Ascending aorta (tissue), 2 donors: ENCODE data around the gene IGFBP4. TPM values are rescaled to one million over a fixed set of nuclear protein-coding genes. Genes with fewer than 3 reads are reported as not detected.

ENCODE experiments used
- DNase-seq, 2 donors: peaks; one replicate each; pipeline ENCODE4 v3.0.0-alpha.2; 2019; ENCODE audit warnings: low spot score in 2 of 2
- H3K27ac ChIP-seq, 2 donors: fragments of 200-600 bp; sonication (generic); one replicate each; pipeline ENCODE4 v1.5.1; 2016 to 2017; ENCODE audit warnings: mild to moderate bottlenecking in 1 of 2
- H3K27me3 ChIP-seq: fragments of 200-600 bp; sonication (generic); one replicate; pipeline ENCODE4 v1.5.1; 2017
- H3K36me3 ChIP-seq, 2 donors: fragments of 200-600 bp; sonication (generic); one replicate each; pipeline ENCODE4 v1.5.1; 2016
- H3K4me1 ChIP-seq, 2 donors: fragments of 200-600 bp; sonication (generic); one replicate each; pipeline ENCODE4 v1.5.1; 2016 to 2017; ENCODE audit warnings: mild to moderate bottlenecking in 1 of 2
- H3K4me3 ChIP-seq, 2 donors: fragments of 200-600 bp; sonication (generic); one replicate each; pipeline ENCODE4 v1.5.1; 2016 to 2017; ENCODE audit warnings: mild to moderate bottlenecking in 1 of 2
- H3K9me3 ChIP-seq, 2 donors: fragments of 200-600 bp; sonication (generic); one replicate each; pipeline ENCODE4 v1.5.1; 2016
- intact Hi-C: fragments of 100-400 bp; cut with DNase I; formaldehyde crosslinking; loops from one replicate; pipeline ENCODE4 v1.15.1; 2023
- total RNA-seq: library from RNA; depleted of rRNA; stranded (reverse); fragments of >200 nt; gene quantifications from one replicate; pipeline ENCODE4 v1.1.0, GENCODE V29; 2016
- TF ChIP-seq, protein P1 (sequence below), 3 experiments: fragments of 200-600 bp in 2 of 3; fragments of 450-650 bp in 1 of 3; sonication (generic) in 2 of 3; IDR thresholded peaks; one replicate each; pipeline ENCODE4 v1.5.1; 2016 to 2019; ENCODE audit warnings: antibody characterized with exemption in 3 of 3, mild to moderate bottlenecking in 1 of 3, moderate library complexity in 1 of 3

Gene IGFBP4
- total RNA-seq, 1 donor from 2014 or later: 1,295 TPM

DNA sequence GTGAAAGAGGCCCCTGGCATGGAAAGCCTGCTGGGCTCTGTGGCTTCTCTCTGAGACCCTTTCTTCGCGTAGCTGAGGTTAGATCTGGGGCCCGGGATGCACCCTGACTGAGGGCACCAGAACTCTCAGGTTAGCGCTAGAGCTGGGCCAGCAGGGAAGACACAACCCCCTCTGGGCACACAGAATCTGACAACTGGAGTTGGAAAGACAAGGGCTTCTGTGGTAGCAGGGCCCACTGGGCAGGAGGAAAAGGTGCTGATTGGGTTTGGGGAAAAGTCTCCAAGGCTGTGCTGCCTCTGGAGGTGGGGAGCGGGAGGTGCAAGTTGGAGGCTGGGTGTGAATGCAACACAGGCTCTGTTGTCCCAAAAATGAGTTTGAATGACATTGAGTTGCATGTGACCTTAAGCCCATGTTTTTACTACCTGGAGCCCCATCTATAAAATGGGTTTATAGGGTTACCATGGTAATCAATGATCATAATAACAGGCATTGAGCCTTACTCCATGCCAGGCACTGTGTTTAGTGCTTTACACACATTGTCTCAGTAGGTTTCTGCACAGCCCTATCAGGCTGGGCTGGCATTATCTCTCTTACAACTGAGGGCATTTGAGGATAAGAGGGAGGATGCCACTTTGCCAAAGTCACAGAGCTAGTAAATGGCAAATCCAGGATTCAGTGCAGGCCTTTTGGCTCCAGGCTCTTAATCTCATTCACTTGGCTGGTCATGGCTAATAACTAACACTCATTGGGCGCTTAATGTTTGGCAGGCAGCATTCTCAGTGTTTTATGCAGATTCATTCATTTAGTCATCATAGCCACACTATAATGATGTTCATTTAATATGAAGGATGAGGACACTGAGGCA lies 9.5 kb upstream of the IGFBP4 start:
- intact Hi-C loops: no loop called here
- Histone ChIP-seq H3K36me3 (no peaks in the 10 kb centered on the region), H3K4me3 (no peak overlapping the region), H3K27me3 (no peaks in the 10 kb centered on the region), H3K4me1 (no peaks in the 10 kb centered on the region), H3K27ac (no peak overlapping the region), H3K9me3 (no peaks in the 10 kb centered on the region)
- TF ChIP-seq, protein P1, sequence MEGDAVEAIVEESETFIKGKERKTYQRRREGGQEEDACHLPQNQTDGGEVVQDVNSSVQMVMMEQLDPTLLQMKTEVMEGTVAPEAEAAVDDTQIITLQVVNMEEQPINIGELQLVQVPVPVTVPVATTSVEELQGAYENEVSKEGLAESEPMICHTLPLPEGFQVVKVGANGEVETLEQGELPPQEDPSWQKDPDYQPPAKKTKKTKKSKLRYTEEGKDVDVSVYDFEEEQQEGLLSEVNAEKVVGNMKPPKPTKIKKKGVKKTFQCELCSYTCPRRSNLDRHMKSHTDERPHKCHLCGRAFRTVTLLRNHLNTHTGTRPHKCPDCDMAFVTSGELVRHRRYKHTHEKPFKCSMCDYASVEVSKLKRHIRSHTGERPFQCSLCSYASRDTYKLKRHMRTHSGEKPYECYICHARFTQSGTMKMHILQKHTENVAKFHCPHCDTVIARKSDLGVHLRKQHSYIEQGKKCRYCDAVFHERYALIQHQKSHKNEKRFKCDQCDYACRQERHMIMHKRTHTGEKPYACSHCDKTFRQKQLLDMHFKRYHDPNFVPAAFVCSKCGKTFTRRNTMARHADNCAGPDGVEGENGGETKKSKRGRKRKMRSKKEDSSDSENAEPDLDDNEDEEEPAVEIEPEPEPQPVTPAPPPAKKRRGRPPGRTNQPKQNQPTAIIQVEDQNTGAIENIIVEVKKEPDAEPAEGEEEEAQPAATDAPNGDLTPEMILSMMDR (IDR thresholded peaks at IDR 0.05): peak in 2 of 3 experiments; percentile 28 to 45
- peak in 1 of 2 donors; percentile 55 for DNase-seq

DNA sequence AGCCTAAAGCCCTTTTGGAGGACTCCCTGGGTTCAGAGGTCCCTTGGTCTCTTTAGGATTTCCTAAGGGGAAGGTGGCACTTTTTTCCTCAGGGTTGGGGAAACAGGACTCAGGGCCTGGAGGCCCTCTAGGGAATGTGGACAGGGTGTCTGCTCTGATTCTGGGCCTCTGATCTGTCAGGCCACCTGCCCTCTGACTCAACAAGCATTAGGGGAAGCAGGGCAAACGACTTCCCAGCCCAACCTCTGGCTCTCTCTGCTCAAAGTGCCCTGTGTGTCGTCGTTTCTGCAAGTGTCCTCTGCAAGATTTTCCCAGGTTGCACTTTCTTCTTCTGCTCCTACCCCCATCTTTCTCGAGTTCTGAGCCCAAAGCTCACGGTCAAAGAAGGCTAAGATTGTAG lies 6.6 kb upstream of the IGFBP4 start:
- intact Hi-C loops: loop anchor here (5.0 kb wide), 1 partner anchor 39 kb away; no protein-coding TSS in a partner anchor
- Histone ChIP-seq H3K4me3 (no peak overlapping the region), H3K4me1 (no peaks in the 10 kb centered on the region), H3K27ac (no peak overlapping the region), H3K27me3 (no peaks in the 10 kb centered on the region), H3K9me3 (no peaks in the 10 kb centered on the region), H3K36me3 (no peaks in the 10 kb centered on the region)
- TF ChIP-seq, protein P1 (IDR thresholded peaks at IDR 0.05): no peak
- DNase-seq: no peak

DNA sequence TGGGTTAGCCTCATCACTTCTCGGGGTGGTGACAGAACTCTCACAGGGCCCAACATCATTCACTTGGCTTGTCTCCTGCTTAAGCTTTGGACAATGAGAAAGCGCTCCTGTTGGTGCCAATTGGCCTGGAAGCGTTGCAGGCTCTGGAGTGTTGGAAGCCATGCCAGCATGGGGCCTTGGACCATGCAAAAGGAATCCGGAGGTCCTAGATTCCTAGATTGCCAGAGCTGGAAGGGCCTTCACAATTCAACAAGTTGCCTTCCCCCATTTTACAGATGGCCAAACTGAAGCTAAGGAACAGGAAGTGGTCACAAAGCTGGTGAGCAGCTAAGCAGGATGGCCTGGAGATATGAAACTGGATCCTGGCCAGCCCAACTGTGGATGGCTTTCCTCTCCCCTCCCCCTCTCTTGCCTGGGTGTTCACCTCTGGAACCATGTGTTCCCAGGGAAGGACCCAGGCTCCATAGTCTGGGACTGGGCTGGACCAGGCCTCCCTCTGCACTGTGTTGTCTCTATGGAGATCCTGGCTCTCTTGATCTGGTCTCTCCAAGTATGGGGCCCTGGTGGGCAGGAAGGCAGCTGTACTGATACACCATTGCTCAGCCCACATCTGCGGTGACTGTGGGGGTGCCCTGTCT lies 6.0 kb upstream of the IGFBP4 start:
- H3K4me3 ChIP-seq: no peak overlapping the region
- H3K27ac ChIP-seq: no peak overlapping the region
- H3K27me3 ChIP-seq: no peaks in the 10 kb centered on the region
- H3K9me3 ChIP-seq: no peaks in the 10 kb centered on the region
- peaks cover 0 to under 1% of the 10 kb centered on the region in 2 donors for H3K4me1 ChIP-seq
- no peaks in the 10 kb centered on the region for H3K36me3 ChIP-seq
- TF ChIP-seq, protein P1 (IDR thresholded peaks at IDR 0.05): no peak
- intact Hi-C loops: loop anchor here (5.0 kb wide), 1 partner anchor 40 kb away; no protein-coding TSS in a partner anchor
- DNase-seq: no peak

DNA sequence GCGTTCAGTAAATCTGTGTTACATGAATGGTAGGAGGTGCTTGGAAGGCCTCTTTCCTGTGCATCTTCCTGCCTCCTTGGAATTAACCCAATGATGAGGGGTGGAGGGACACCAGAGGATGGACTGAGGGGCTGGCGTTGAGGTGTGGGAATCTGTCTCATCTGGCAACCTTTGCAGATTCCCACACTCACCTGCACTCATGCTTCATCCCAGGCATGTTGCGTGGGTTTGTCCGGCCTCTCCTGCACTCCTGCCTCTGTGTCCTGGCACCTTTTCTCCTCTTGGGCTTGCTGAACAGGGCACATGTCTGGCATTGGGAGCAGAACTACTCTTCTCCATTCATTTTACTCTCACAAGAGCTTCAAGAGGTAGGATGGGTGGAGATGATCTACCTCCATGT lies 3.1 kb upstream of the IGFBP4 start:
- intact Hi-C loops: loop anchor here (1.0 to 2.0 kb wide), 2 partner anchors 93 to 121 kb away; no protein-coding TSS in a partner anchor
- Histone ChIP-seq H3K36me3 (no peaks in the 10 kb centered on the region), H3K4me3 (no peak overlapping the region), H3K9me3 (no peaks in the 10 kb centered on the region), H3K27me3 (no peaks in the 10 kb centered on the region), H3K4me1 (peaks cover 0 to 18% of the 10 kb centered on the region in 2 donors), H3K27ac (no peak overlapping the region)
- no peak for DNase-seq
- TF ChIP-seq, protein P1 (IDR thresholded peaks at IDR 0.05): no peak

DNA sequence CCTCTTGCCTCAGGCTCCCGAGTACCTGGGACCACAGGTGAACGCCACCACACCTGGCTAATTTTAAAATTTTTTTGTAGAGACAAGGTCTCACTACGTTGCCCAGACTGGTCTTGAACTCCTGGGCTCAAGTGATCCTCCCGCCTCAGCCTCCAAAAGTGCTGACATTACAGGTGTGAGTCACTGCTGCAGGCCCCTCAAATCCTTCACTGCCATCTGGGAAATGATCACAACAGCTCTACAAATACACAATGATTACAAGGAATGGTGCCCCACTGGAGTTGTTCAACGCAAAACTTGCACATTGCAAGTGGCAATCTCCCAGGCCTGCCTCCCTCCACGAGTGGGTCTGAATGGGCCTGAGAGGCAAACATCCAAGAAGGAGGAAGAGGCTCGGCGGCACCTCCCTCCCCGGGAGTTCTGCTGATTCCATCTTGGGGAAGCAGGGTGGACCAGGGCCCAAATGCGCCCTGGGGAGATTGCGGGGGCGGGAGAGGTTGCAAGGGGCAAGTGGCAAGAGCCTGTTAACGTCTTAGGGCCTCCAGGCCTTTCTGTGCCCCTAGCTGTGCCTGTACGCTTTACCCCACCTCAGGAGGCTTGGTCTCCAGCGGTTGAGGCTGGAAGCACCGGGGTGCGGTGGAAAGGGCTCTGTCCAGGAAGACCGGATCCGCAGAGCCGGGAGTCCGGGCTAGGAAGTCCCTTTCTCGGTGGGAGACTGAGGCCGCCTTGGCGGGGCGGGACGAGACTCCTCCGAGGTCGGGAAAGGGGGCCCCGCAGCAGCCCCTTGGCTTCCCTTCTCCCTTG lies 656 bp upstream of the IGFBP4 start:
- no peaks in the 10 kb centered on the region for H3K9me3 ChIP-seq
- TF ChIP-seq, protein P1 (IDR thresholded peaks at IDR 0.05): no peak
- intact Hi-C loops: loop anchor here (1.0 to 2.0 kb wide), 3 partner anchors 10 to 24 kb away; no protein-coding TSS in a partner anchor
- peak in 1 of 2 donors; percentile 77 for DNase-seq
- H3K27ac ChIP-seq: peak overlapping the region; percentile 89 to 92
- H3K36me3 ChIP-seq: no peaks in the 10 kb centered on the region
- H3K27me3 ChIP-seq: no peaks in the 10 kb centered on the region
- peaks cover 4 to 32% of the 10 kb centered on the region in 2 donors for H3K4me1 ChIP-seq
- peak overlapping the region; percentile 64 to 90 for H3K4me3 ChIP-seq
